ENCODE results near the gene NDUFAF2.
A peak's percentile ranks its signal among the peaks of the same experiment; 100 is the strongest.

The NDUFAF2 gene

GRCh38 chr5:61142811-61143210 lies 197.8 kb downstream of the NDUFAF2 start:
- DNase-seq (ENCODE audit: low read depth), result no peak
- TF ChIP-seq CTCF (IDR thresholded peaks at IDR 0.05; ENCODE audit: insufficient read depth, low read depth, low read length, missing control alignments), result no peak
- H3K4me3 ChIP-seq (ENCODE audit: low read depth, low read length), result no peak overlapping the region

DNA sequence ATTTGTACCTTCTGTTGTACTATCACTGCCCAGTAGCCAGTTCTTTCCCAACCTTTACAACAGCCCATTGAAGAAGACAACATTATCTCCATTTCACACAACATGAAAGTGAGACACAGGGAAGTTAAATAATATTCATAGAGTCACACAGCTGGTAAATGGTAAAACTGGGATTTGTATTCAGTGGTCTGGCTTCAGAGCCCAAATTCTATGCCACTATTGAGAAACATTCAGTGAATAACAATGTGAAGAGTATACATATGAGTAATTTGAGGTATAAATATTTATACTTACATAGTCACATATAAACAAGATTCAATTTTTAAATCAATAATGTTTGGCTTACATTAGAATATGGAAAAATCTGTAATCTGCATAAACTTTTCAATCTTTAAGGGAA lies 203.5 kb downstream of the NDUFAF2 start:
- TF ChIP-seq CTCF (IDR thresholded peaks at IDR 0.05; ENCODE audit: insufficient read depth, low read depth, low read length, missing control alignments), result no peak
- DNase-seq (ENCODE audit: low read depth), result no peak
- no peak overlapping the region for H3K4me3 ChIP-seq (ENCODE audit: low read depth, low read length)

- no peak for DNase-seq (ENCODE audit: low read depth)
- no peak overlapping the region for H3K4me3 ChIP-seq (ENCODE audit: low read depth, low read length)
- TF ChIP-seq CTCF (IDR thresholded peaks at IDR 0.05; ENCODE audit: insufficient read depth, low read depth, low read length, missing control alignments), result no peak
Observed at GRCh38 chr5:61151893-61152292, 206.9 kb downstream of the NDUFAF2 start.

- no peak overlapping the region for H3K4me3 ChIP-seq (ENCODE audit: low read depth, low read length)
- no peak for TF ChIP-seq CTCF (IDR thresholded peaks at IDR 0.05; ENCODE audit: insufficient read depth, low read depth, low read length, missing control alignments)
- no peak for DNase-seq (ENCODE audit: low read depth)
Observed at GRCh38 chr5:61159070-61159469, 214.1 kb downstream of the NDUFAF2 start.

DNA sequence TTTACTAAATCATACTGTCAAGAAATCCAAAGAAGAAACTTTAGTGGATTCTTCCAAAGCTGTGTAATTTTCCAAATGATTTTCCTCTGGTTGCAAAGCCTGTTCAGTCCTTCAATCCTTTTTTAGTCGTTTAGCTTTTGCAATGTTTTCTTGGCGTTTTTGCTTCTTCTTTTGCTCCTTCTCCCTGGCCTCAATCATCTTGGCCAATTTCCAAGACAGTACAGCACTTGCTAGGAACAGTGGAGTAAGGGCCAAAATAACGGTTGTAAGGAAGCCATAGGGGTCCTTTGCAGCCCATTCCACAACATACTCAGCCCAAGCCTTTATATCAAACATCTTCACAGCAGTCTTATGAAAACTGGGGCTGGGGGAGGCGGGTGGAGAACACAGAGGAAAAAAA lies 214.8 kb downstream of the NDUFAF2 start:
- no peak overlapping the region for H3K4me3 ChIP-seq (ENCODE audit: low read depth, low read length)
- TF ChIP-seq CTCF (IDR thresholded peaks at IDR 0.05; ENCODE audit: insufficient read depth, low read depth, low read length, missing control alignments), result no peak
- DNase-seq (ENCODE audit: low read depth), result no peak

DNA sequence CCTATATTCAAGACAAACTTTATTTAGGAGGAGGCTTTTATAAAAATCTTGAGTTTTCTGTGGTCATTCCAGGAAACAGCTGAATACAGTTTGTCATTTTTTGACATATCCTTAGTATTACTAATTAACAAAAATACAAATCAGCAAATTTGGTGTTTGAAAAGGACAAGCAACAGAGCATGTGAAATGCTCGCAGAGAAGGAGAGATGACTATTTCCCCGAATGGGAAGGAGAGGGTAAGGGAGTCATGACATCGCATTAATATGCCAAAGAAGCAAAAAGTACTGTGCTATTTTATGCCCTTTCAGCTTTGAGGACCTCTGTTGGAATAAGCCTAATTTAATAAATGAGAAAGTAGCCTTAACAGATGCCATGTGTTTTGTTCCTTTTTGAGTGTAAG lies 215.5 kb downstream of the NDUFAF2 start:
- no peak overlapping the region for H3K4me3 ChIP-seq (ENCODE audit: low read depth, low read length)
- DNase-seq (ENCODE audit: low read depth), result no peak
- no peak for TF ChIP-seq CTCF (IDR thresholded peaks at IDR 0.05; ENCODE audit: insufficient read depth, low read depth, low read length, missing control alignments)

DNA sequence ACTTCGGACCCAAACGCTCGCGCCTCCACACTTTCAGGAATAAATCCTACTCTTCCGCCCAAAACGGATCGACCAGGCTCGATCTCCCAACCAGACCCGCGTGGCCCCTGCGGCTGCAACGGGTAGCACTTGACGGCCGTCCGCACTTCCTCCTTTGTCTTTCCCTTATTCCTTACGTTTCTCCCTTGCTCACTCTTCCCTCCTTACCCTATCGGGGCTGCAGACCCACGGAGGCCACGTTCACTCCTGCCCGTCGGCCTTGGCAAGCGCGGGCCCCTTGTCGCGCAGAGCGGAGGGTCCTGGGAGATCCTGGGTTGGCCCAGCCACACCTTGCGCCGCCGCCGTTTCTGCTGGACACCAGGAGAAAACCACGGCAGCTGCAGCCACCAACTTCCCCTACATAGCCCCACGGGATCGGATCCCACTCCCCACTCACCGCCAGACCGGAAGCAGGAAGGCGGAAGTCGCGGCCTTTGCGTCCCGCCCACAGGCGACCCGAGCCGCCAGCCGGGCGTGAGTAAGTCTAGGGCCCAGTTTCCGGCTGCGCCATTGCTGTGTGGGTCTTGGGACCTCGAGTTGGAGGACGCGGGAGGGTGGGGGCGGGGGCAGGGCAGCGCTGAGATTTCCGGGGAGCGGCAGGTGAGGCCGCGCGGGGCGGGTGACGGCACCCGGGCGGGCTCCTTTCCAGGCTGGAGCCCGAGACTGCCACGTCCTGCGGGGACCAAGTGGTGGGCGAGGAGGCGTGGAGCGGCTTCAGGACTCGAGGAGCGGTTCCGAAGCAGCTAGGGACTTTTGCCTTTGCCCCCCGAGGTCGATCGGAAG lies 217.2 kb downstream of the NDUFAF2 start, which contains the start of gene SMIM15:
SMIM15 (minus strand) TSS at position 459 of the 822 bp plus-strand sequence. CDS start 2,297 bp downstream, outside the sequence.
- DNase-seq (ENCODE audit: low read depth), result peak; percentile 96
- TF ChIP-seq CTCF (IDR thresholded peaks at IDR 0.05; ENCODE audit: insufficient read depth, low read depth, low read length, missing control alignments), result no peak
- peak within 1 kb of the TSS; percentile 72 for H3K4me3 ChIP-seq (ENCODE audit: low read depth, low read length)

Measured in GM12865 (cell line).